ENCODE data around the gene NPHP1. TPM values are rescaled to one million over a fixed set of nuclear protein-coding genes. Genes with fewer than 3 reads are reported as not detected.

NPHP1 gene
- total and polyA plus RNA-seq, 2 donors (not counting 3 experiments of a cell fraction or from before 2014, with no cell fraction given): 2.3 to 5.9 TPM

DNA sequence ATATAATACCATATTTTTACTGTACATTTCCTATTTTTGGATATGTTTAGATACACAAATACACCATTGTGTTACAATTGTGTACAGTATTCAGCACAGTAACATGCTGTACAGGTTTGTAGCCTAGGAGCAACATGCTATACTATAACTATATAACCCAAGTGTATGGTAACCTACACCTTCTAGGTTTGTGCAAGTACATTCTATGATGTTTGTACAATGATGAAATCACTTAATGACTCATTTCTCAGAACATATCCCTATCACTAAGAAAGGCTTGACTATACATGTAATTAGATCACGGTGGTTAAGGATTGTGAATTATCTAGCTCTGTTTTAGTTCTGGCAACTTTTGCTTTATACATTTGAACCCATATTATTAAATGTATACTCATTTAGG lies 31.3 kb downstream of the NPHP1 start:
- intact Hi-C loops (cut with micrococcal nuclease) (no loop called here), dilution Hi-C loops (cut with MboI; ENCODE audit: extremely low pct_ligation_motif_present, low sequenced_read_pairs) (no loop called here)
- Histone ChIP-seq H3K9ac (replicated peaks; ENCODE audit: extremely low read depth, insufficient read depth, low read length) (no peak overlapping the region), H3K4me3 (replicated peaks in 1 of 3; ENCODE audit: insufficient read depth in 1 of 3, low read depth in 1 of 3, low read length in 3 of 3) (no peak overlapping the region), H3K9me1 (replicated peaks; ENCODE audit: control insufficient read depth, extremely low read depth, insufficient read depth, low read length) (no peaks in the 10 kb centered on the region), H2AFZ (ENCODE audit: low read depth, low read length) (no peak overlapping the region), H3K27me3 (ENCODE audit: control insufficient read depth in 2 of 2, insufficient read depth in 2 of 2, low read length in 2 of 2) (no peaks in the 10 kb centered on the region), H3K4me2 (ENCODE audit: insufficient read depth, low read length) (no peak overlapping the region), H3K36me3 (ENCODE audit: control insufficient read depth in 2 of 2, extremely low read depth in 1 of 2, insufficient read depth in 2 of 2, low read length in 2 of 2) (no peaks in the 10 kb centered on the region), H3K9me3 (replicated peaks; ENCODE audit: control insufficient read depth, insufficient read depth, low read length) (no peaks in the 10 kb centered on the region), H3K27ac (ENCODE audit: insufficient read depth, low read depth, low read length) (no peak overlapping the region), H4K20me1 (replicated peaks; ENCODE audit: control insufficient read depth, extremely low read depth, insufficient read depth, low read length) (no peaks in the 10 kb centered on the region), H3K79me2 (ENCODE audit: control insufficient read depth, insufficient read depth, low read length) (no peaks in the 10 kb centered on the region), H3K4me1 (ENCODE audit: control insufficient read depth, extremely low read depth, insufficient read depth, low read length) (peaks cover 6% of the 10 kb centered on the region)
- peak; percentile 59 for TF ChIP-seq FOS (IDR thresholded peaks at IDR 0.05; ENCODE audit: borderline replicate concordance, insufficient read depth, low read length)
- no peak for TF ChIP-seq POLR2A (IDR thresholded peaks at IDR 0.05; ENCODE audit: low read depth, low read length)
- TF ChIP-seq JUN (IDR thresholded peaks at IDR 0.05; ENCODE audit: borderline replicate concordance, insufficient read depth, insufficient read length, low read depth): peak; percentile 38
- TF ChIP-seq, protein P1, sequence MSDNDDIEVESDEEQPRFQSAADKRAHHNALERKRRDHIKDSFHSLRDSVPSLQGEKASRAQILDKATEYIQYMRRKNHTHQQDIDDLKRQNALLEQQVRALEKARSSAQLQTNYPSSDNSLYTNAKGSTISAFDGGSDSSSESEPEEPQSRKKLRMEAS (IDR thresholded peaks at IDR 0.05; ENCODE audit: insufficient read depth, insufficient read length): no peak
- TF ChIP-seq, protein P2, sequence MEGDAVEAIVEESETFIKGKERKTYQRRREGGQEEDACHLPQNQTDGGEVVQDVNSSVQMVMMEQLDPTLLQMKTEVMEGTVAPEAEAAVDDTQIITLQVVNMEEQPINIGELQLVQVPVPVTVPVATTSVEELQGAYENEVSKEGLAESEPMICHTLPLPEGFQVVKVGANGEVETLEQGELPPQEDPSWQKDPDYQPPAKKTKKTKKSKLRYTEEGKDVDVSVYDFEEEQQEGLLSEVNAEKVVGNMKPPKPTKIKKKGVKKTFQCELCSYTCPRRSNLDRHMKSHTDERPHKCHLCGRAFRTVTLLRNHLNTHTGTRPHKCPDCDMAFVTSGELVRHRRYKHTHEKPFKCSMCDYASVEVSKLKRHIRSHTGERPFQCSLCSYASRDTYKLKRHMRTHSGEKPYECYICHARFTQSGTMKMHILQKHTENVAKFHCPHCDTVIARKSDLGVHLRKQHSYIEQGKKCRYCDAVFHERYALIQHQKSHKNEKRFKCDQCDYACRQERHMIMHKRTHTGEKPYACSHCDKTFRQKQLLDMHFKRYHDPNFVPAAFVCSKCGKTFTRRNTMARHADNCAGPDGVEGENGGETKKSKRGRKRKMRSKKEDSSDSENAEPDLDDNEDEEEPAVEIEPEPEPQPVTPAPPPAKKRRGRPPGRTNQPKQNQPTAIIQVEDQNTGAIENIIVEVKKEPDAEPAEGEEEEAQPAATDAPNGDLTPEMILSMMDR (IDR thresholded peaks at IDR 0.05; ENCODE audit: extremely low read depth in 1 of 2, insufficient read depth in 1 of 2, low read depth in 1 of 2, low read length in 2 of 2): no peak
- TF ChIP-seq MYC (IDR thresholded peaks at IDR 0.05; ENCODE audit: low read depth, low read length): no peak
- TF ChIP-seq EZH2 (IDR thresholded peaks at IDR 0.05; ENCODE audit: borderline replicate concordance, low read depth, low read length, severe bottlenecking): no peak
- POLR2A ChIA-PET: no interaction called here
- peak; percentile 64 for FAIRE-seq
- BruUV-seq (replicated peaks): no TSS peak
- CTCF ChIA-PET: no interaction called here
- peak; percentile 10 for DNase-seq (ENCODE audit: low read depth, low spot score)
